Left colon (tissue), 2 donors: ENCODE data around the gene PEX11A. TPM values are rescaled to one million over a fixed set of nuclear protein-coding genes. Genes with fewer than 3 reads are reported as not detected.
"Not testable (repeated sequence)": the region's sequence is repeated elsewhere in the genome, so short reads cannot be mapped to it uniquely, and the experiment has no call there.

Source experiments
- ATAC-seq: fragments of 200-7000 bp; cut with Tn5 transposase; one replicate; pipeline ENCODE4 v1.9.1; 2020; ENCODE audit warnings: mild to moderate bottlenecking, moderate library complexity
- DNase-seq, 2 donors: peaks; one replicate each; pipeline ENCODE4 v3.0.0-alpha.2; 2020
- intact Hi-C, 2 donors: fragments of 100-400 bp; cut with DNase I in 1 of 2; cut with micrococcal nuclease in 1 of 2; formaldehyde crosslinking; loops; one replicate each; pipeline versions ENCODE4 v1.11.2 to v1.14.0; 2022; cut with DNase I, micrococcal nuclease
- long read RNA-seq: library from polyadenylated mRNA; unstranded; transcript quantifications from one replicate; pipeline ENCODE4 v2.0.0, GENCODE V29; 2021
- total RNA-seq, 2 donors: library from RNA; stranded (reverse); fragmentation: NEBNext Ultra II Directional; extraction: Animal tissue kit (Norgen Biotek cat#: 25700); gene quantifications; one replicate each; pipeline ENCODE4 v1.2.1, GENCODE V29; 2021
- donor health status: DM: no; HTN: no; CAD: no.
- donor health status: DM: yes; HTN: yes; CAD: no.

Gene PEX11A, protein sequence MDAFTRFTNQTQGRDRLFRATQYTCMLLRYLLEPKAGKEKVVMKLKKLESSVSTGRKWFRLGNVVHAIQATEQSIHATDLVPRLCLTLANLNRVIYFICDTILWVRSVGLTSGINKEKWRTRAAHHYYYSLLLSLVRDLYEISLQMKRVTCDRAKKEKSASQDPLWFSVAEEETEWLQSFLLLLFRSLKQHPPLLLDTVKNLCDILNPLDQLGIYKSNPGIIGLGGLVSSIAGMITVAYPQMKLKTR
- total RNA-seq = 10 to 100 TPM; 23.4 to 28.1 TPM
- long read RNA-seq, transcript PEX11A-203 (2 exons, 905 nt) = minor isoform, 14 of 50 reads
- long read RNA-seq, transcript PEX11A-201 (3 exons, 2,740 nt) = major isoform, 31 of 50 reads
- long read RNA-seq, partial matches to known transcripts = 0 of 50 reads
- long read RNA-seq, other reads (novel, unspliced or antisense) = 4 of 50 reads

DNA sequence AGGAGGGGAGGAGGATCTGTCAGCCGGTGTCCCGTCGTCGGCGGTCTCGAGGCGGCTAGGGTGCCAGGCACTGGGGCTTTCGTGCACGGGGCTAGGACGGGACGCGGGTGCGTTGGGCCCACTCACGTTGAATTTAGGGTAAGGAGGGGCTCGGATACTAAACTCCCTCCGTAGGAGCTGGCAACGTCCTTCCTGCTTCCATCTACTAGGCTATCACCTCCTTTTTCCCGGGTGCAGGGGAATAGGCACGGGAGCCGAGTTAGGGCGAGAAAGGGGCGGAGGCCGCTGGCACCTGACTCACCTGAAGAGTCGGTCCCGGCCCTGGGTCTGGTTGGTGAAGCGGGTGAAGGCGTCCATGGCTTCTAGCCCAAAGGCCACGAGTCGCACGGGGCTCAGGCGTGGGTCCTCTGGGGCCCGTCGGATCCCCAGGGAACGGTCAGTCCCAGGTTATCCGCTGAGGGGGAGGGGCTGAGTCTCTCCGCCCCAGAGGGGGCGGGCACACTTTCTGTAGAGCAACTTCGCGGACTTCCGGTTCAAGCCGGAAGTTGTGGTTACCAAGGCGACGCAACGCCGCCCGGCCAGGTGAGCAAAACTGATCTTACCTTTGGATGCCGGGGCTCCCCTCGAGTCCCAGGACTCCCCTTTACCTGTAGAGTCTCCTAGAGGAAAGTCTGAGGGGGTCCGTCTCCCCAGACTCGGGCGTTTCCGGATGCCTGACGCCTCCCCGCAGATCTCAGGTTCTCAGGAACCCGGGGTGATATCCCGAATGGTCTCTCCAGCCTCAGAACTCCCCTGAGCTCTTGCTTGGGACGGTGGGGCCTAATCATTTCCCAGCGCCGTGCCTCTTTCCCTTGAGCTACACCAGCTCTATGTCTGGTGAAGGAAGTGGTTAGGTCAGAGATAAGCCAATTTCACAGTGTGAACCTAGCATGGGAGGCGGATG lies at the start of gene PEX11A, which contains the start of gene WDR93:
Gene PEX11A (minus strand): TSS at position 479 of the 943 bp plus-strand sequence. CDS start 122 bp downstream, at position 357.
Gene WDR93 (plus strand): TSS at position 536 of the 943 bp plus-strand sequence. CDS start 10,936 bp downstream, outside the sequence.
- DNase-seq = peak; percentile 93

DNA sequence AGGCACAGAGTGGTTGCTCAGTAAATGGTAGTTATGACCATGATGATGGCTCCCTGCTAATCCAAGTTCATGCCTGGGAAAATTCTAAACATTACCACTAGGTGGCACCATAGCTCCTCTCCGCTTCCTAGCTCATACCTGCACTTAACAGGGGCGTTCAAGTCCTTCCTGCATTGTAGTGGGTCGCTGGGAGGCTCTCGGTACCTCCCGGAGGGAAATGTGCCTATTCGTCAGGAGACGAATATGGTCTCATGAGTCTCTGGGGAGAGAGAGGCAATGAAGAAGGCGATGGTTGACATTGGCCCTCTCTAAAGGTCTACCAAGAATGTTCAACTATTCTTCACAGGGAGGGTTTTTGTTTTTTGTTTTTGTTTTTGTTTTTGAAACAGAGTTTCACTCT lies 49.6 kb upstream of the PEX11A start:
- DNase-seq (peak in 1 of 2 donors; percentile 37), ATAC-seq (peak; percentile 88)
- intact Hi-C loops = no loop called here

More for the DNA sequence above, at the start of gene PEX11A, which contains the start of gene WDR93:
- peak; percentile 94 for ATAC-seq
- intact Hi-C loops = no loop called here

DNA sequence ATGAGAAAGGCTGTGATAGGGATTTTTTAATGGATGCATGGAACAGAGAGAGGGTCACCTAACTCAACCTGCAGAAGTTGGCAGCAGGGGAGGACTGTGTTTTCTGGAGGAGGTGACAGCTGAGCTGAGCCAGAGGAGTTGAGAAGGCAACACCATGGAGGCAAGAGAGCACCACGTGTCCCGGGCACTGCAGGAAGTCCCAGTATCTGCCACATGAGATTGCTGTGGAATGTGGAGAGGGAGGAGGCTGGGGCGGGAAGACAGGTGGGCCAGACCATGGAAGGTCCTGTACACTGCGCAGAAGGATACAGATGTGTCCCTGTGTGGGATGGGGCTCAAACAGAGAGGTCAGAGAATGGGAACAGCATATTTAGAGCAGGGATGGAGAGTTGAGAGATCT lies 45.2 kb upstream of the PEX11A start:
- intact Hi-C loops = loop anchor here in 1 of 2 donors (10.0 kb wide), 1 partner anchor 91 kb away; no protein-coding TSS in a partner anchor
- no peak for ATAC-seq
- DNase-seq = no peak

DNA sequence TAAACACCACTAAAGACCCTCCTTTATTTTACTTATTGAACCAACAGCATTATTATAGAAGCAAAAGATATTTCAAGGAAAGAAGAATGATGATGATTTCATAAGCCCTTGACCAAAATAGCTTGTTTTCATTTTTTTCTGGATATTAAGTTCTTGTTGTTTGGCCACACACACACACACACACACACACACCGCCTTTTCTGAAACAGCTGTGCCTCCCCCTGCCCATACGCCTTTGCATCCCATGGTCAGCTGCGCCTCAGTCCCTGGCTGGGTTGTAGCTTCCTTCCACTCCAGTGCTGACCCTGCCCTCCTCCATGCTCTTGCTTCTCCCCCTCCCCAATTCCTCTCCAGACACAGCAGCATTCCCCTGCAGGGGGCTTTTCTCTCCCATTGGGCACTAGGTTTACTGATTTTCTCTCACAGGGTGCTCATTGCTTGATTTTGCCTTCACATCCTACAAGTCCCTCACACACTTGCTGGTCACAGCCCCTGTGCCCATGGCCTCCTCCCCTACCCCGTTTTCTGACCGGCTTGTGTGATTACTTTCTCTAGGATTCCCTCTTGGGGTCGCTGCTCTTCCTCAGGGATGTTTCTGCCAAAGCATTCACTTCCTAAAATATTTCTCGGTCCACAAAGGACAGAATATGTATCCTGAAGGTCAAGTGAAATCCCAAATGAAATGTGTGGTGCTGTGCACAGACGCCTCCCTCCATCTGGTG lies 42.1 kb upstream of the PEX11A start:
- no peak for DNase-seq
- intact Hi-C loops = loop anchor here in 1 of 2 donors (10.0 kb wide), 1 partner anchor 88 kb away; no protein-coding TSS in a partner anchor
- ATAC-seq = no peak

DNA sequence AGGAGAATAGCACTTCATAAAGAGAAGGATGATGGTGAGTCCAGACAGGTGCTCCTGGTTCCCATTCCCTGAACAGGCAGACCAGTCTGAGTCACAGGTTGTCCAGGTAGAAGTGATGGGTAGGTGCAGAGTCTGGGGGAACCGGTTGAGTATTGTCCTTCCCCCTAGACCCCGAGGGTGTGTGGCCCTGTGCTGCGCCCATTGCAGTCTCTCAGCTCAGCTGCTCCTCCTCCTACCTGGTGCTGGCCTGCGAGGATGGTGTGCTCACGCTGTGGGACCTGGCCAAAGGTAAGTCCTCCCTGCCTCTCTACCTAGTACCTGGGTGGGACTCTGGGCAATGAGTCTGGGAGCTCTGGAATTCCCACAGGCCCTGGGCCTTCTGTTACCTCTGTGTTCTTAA lies 40.7 kb upstream of the PEX11A start:
- no peak for ATAC-seq
- intact Hi-C loops = loop anchor here in 1 of 2 donors (10.0 kb wide), 1 partner anchor 86 kb away; no protein-coding TSS in a partner anchor
- no peak for DNase-seq

DNA sequence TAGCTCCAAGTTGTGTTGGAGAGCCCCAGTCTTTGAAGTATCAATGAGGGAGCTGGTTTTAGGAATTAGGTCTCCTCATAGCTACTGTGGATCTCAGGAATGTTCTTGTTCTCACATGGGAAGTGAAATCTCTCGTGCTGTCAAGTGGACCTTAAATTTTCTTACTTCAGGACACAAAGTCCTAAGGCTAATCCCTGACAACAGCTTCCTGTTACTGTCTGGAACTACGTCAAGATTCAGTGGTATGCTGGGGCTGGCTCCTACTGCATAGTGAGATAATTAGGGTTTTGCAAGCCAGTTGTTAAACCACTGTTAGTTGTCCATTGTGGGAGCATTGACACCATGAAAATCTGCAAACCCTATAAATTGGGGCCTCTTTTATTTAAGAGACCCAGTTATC lies 37.7 kb upstream of the PEX11A start:
- DNase-seq (no peak), ATAC-seq (no peak)
- intact Hi-C loops = no loop called here

DNA sequence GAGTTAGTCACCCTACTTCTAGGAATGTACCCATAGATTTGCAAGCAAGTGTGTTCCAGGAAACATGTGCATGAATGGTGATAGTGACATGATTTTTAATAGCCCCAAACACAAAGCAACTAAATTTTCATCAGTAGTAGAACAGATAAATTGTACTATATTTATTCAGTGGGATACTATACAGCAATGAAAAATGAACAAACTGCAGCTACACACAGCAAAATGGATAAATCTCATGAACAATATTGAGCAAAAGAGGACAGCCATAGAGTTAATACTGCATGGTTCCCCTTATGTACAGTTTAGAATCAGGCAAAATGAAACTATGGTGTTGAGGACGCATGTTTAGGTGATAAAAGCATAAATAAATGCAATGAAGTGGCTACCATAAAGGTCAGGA lies 34.5 kb upstream of the PEX11A start:
- no peak for DNase-seq
- ATAC-seq = no peak
- intact Hi-C loops = no loop called here

DNA sequence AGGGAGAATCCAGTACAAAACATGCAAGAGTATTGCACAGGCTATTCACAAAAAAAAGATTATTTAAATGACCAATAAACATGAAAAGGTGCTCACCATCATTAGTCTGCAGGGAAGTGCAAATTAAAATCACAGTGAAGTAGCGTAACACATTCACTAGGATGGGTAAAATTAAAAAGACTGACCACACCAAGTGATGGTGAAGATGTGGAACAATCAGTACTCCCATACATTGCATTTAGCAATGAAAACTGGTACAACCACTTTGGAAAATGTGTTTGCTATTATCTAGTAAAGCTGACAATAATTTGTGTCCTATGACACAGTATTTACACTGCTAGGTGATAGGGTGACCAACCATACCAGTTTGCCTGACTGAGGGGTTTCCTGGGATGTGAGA lies 34.1 kb upstream of the PEX11A start:
- intact Hi-C loops = no loop called here
- DNase-seq (no peak), ATAC-seq (no peak)

DNA sequence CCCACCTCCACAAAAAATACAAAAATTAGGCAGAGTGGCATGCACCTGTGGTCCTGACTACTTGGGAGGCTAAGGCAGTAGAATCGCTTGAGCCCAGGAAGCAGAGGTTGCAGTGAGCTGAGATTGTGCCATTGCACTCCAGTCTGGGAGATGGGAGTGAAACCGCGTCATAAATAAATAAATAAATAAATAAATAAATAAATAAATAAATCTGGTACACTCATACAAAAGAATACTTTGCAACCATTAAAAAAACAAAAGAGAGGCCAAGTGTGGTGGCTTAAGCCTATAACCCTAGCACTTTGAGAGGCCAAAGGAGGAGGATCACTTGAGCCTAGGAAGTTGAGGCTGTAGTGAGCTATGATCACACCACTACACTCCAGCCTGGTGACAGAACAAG lies 32.5 kb upstream of the PEX11A start:
- ATAC-seq (no peak), DNase-seq (no peak)
- intact Hi-C loops = no loop called here

DNA sequence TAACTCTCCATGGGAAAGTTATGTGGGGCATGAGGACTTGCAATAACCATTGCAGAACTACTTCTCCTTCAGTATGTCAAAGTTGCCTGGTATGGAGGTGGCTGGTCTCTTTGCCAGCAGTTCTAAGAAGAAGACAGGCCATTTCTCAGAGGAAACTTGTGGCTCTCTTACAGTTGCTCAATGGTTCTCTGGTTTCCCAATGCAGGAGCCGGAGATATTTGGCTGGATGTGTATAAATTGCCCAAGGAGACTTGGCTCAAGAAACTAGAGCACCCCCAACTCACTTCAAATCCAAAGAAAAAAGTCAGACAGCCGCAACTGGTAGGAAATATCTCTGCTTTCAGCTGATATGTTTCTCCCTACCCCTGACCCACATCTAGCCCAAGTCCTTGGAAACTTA lies 24.2 kb upstream of the PEX11A start:
- no peak for ATAC-seq
- DNase-seq = no peak

DNA sequence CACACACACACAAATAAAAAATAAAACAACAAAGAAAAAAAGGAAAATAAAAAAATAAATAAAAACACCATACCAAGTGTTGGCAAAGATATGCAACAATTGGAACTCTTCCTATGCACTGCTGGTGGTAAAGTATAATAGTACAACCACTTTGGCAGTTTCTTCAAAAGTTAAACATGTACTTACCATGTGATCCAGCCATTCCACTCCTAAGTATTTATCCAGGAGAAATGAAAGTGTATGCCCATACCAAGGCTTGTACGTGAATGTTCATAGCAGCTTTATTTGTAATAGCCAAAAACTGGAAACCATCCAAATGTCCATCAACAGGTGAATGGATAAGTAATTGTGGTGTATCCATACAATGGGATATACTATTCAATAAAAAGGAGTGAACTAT lies 17.0 kb upstream of the PEX11A start:
- intact Hi-C loops = no loop called here
- no peak for DNase-seq
- no peak for ATAC-seq

More for the DNA sequence above, 24.2 kb upstream of the PEX11A start:
- intact Hi-C loops = no loop called here

DNA sequence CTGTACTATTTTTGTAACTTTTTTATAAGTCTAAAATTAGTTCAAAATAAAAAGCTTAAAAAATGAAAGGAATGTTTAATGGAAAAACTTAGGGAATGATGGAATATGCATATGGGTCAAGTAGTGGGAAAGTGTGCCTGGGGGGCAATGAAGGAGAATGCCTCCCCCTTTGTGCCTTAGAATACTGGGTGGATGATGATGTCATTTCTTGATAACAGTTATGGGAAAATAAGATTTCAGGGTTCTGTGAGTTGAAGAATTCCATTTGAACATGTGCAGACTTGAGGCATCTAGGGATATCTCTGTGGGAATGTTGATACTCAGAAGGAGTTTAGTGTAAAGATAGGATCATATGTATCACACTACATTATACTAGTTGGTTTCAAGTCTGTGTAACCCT lies 13.9 kb upstream of the PEX11A start:
- intact Hi-C loops = no loop called here
- DNase-seq (no peak), ATAC-seq (no peak)

DNA sequence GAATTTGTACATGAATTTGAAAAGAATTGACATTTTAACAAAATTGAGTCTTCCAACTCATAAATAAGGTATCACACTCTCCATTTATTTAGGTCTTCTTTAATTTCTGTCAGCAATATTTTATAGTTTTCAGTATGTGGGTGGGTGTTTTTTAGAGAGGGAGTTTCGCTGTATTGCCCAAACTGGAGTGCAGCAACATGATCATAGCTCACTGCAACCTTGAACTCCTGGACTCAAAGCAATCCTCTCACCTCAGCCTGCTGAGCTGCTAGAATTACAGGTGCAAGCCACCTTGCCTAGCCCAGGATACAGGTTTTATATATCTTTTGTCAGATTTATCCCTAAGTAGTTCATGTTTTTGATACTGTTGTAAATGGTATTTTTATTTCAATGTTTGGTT lies 4.6 kb upstream of the PEX11A start:
- DNase-seq = no peak
- intact Hi-C loops = no loop called here
- no peak for ATAC-seq

DNA sequence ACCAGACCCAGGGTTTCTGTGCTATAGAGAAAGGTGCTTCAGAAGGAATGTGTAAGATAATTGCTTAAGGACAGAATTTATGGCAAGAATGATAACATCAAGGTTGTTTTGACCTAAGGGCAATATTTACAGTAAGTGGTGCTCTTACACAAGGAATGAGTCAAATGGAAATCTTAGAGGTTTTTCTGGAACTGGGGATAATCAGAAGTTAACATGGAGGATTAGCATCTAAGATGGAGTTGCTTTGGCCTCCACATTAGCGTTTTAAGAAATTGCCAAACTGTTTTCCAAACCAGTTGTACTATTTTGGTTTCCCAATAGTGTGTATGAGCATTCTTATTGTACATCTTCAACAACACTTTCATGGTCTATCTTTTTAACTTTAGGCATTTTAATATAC lies 3.1 kb upstream of the PEX11A start:
- intact Hi-C loops = no loop called here
- DNase-seq (no peak), ATAC-seq (no peak)

DNA sequence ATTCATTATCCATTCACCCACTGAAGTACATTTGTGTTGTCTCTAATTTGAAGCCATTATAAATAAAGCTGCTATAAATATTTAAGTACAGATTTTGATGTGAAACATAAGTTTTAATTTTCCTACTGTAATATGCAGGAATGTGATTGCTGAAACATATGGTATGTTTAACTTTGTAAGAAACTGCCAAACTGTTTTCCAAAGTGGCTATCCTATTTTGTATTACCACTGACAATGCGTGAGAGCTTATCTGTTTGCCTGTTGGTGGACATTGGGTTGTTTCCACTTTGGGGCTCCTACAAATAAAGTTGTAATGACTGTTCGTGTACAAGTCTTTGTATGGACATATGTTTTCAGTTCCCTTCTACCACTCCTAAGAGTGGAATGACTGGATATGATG lies 2.5 kb upstream of the PEX11A start:
- DNase-seq (no peak), ATAC-seq (no peak)
- intact Hi-C loops = no loop called here

DNA sequence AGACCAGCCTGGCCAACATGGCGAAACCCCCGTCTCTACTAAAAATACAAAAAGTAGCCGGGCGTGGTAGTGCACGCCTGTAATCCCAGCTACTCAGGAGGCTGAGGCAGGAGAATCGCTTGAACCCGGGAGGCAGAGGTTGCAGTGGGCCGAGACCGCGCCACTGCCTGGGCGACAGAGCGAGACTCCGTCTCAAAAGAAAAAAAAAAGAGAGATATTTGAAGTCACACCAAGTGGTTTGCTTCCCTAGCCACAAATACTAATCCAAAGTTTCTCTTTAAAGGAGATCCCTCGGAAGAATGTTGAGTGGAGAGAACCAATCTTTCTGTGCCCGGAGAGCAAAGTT lies 651 bp downstream of the PEX11A start:
- intact Hi-C loops, DNase-seq: not testable (repeated sequence)
- ATAC-seq = peak; percentile 16

DNA sequence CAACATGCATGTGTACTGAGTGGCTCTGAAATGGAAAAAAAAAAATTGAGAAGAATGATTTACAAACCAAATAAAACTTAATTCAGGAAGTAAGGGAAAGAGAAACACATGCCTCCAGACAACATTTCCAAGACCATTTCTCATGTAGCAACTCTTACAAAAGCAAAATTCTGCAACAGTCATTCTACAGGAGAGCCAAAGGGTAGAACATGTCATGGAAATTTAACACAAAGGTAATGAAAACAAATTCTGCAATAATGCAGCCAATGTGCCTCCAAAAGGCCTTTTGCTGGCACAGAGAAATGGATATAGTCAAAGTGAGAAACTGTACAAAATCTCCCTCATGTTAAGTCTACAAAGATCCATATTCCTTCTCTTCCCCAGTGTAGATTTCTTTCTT lies 4.0 kb downstream of the PEX11A start:
- no peak for DNase-seq
- intact Hi-C loops = no loop called here
- no peak for ATAC-seq

DNA sequence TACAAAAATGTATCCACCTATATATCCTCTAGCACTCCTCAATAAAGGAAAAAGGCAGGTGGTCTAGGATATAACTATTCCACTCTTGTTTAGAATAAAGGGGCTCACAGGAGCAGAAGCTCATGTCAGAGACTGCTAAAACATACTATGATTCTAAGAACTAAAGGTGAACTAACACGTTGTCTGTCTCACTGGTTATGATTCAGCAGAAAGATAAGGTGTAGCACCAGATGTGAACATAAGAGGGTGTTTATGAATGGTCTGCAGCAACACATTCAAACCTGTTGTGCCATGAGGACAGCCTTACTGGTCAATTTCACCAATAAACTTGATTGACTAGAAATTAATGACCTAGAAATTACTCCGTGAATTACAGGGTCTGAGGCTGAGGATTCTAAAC lies 4.6 kb downstream of the PEX11A start:
- no peak for DNase-seq
- intact Hi-C loops = no loop called here
- no peak for ATAC-seq

DNA sequence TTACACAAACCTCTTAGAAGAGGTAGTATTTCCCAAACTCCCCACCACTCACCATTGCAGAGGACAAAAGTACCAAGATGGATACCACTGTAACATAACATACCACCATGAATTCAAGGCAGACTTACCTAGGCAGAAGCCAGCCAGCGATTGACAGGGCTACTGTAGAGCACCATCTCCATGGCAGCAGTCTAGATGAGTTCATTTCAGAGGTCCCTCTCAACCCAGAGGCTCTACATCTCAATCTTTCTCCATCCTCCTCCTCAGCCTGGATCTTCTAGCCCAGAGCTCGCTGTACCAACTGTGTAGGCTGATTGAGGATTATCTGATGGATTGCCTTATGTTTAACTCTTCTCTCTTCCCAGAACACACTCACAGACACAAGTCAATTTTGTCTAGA lies 9.4 kb downstream of the PEX11A start:
- ATAC-seq = peak; percentile 10
- intact Hi-C loops = no loop called here

More for the DNA sequence above, 9.4 kb downstream of the PEX11A start:
- no peak for DNase-seq
